ENCODE data around the gene ZNF75A.
A peak's percentile ranks its signal among the peaks of the same experiment; 100 is the strongest.

ZNF75A gene

GRCh38 chr16:3289998-3290673 is 15.2 kb upstream of the ZNF75A start:
- DNase-seq (ENCODE audit: low read depth), result no peak

- no peak for DNase-seq (ENCODE audit: low read depth)
These were observed 12.7 kb upstream of the ZNF75A start for GRCh38 chr16:3292604-3293003.

GRCh38 chr16:3295209-3295608 is 10.1 kb upstream of the ZNF75A start:
- no peak for DNase-seq (ENCODE audit: low read depth)

- DNase-seq (ENCODE audit: low read depth), result no peak
These were observed 9.5 kb upstream of the ZNF75A start for GRCh38 chr16:3295783-3296182.

GRCh38 chr16:3304370-3304769 is 927 bp upstream of the ZNF75A start:
- DNase-seq (ENCODE audit: low read depth), result no peak

GRCh38 chr16:3306078-3306477 is 781 bp downstream of the ZNF75A start:
- DNase-seq (ENCODE audit: low read depth), result no peak

- DNase-seq (ENCODE audit: low read depth), result no peak
These were observed 6.2 kb downstream of the ZNF75A start for GRCh38 chr16:3311496-3311895.

GRCh38 chr16:3317315-3317999 is 12.2 kb downstream of the ZNF75A start:
- DNase-seq (ENCODE audit: low read depth), result no peak

- DNase-seq (ENCODE audit: low read depth), result no peak
These were observed 16.5 kb downstream of the ZNF75A start for GRCh38 chr16:3321816-3322215.

- DNase-seq (ENCODE audit: low read depth), result no peak
These were observed 22.2 kb downstream of the ZNF75A start for GRCh38 chr16:3327514-3327913.

GRCh38 chr16:3328104-3328503 is 22.8 kb downstream of the ZNF75A start:
- DNase-seq (ENCODE audit: low read depth), result no peak

GRCh38 chr16:3328643-3329042 is 23.3 kb downstream of the ZNF75A start:
- DNase-seq (ENCODE audit: low read depth), result no peak

GRCh38 chr16:3346041-3346440 is 40.7 kb downstream of the ZNF75A start:
- no peak for DNase-seq (ENCODE audit: low read depth)

- DNase-seq (ENCODE audit: low read depth), result no peak
These were observed 42.3 kb downstream of the ZNF75A start for GRCh38 chr16:3347586-3347985.

- no peak for DNase-seq (ENCODE audit: low read depth)
These were observed 43.4 kb downstream of the ZNF75A start for GRCh38 chr16:3348547-3349167.

- no peak for DNase-seq (ENCODE audit: low read depth)
These were observed 43.9 kb downstream of the ZNF75A start for GRCh38 chr16:3349175-3349574.

GRCh38 chr16:3355589-3355988 is 50.3 kb downstream of the ZNF75A start, which contains the start of gene OR2C1:
Gene OR2C1 (plus strand): TSS chr16:3355889. CDS start chr16:3355941, 52 bp downstream.
- DNase-seq (ENCODE audit: low read depth), result no peak

- no peak for DNase-seq (ENCODE audit: low read depth)
These were observed 50.8 kb downstream of the ZNF75A start for GRCh38 chr16:3356118-3356517.

GRCh38 chr16:3358871-3359270 is 53.6 kb downstream of the ZNF75A start:
- no peak for DNase-seq (ENCODE audit: low read depth)

GRCh38 chr16:3362931-3363330 is 57.6 kb downstream of the ZNF75A start:
- DNase-seq (ENCODE audit: low read depth), result no peak

- no peak for DNase-seq (ENCODE audit: low read depth)
These were observed 58.5 kb downstream of the ZNF75A start for GRCh38 chr16:3363793-3364192.

GRCh38 chr16:3364774-3365427 is 59.6 kb downstream of the ZNF75A start:
- DNase-seq (ENCODE audit: low read depth), result peak; percentile 52
